HepG2 (cell line): ENCODE measurements around the gene ENDOD1. TPM values are rescaled to one million over a fixed set of nuclear protein-coding genes. Genes with fewer than 3 reads are reported as not detected.

ENCODE experiments used
- BRD4 ChIP-seq: sonication (generic); formaldehyde crosslinking; IDR thresholded peaks from 2 replicates; pipeline ENCODE4 v1.4.0; 2020; ENCODE audit warnings: missing genetic modification reagents
- CEBPG ChIP-seq: IDR thresholded peaks from 2 replicates; pipeline ENCODE4 v1.6.1; 2016
- ELF4 ChIP-seq: sonication (generic); formaldehyde crosslinking; IDR thresholded peaks from 2 replicates; pipeline ENCODE4 v1.5.0; 2020; ENCODE audit warnings: missing genetic modification reagents, mild to moderate bottlenecking, moderate library complexity, borderline replicate concordance
- GATAD2A ChIP-seq: IDR thresholded peaks from 2 replicates; pipeline ENCODE4 v1.6.1; 2016
- KDM5A ChIP-seq: fragments of 200-600 bp; sonication (generic); IDR thresholded peaks from 2 replicates; pipeline ENCODE4 v1.7.0; 2018; ENCODE audit warnings: antibody characterized with exemption, mild to moderate bottlenecking, low read length, borderline replicate concordance
- KLF9 ChIP-seq: IDR thresholded peaks from 2 replicates; pipeline ENCODE4 v1.6.1; 2016; ENCODE audit warnings: low read depth
- MBNL3 ChIP-seq: fragments of 250-450 bp; sonication (Bioruptor Pico); conservative IDR thresholded peaks from 2 replicates; pipeline ENCODE4 v1.8.0; 2022; ENCODE audit warnings: mild to moderate bottlenecking, inconsistent platforms
- MED1 ChIP-seq: sonication (generic); formaldehyde crosslinking; IDR thresholded peaks from 2 replicates; pipeline ENCODE4 v1.4.0; 2020; ENCODE audit warnings: missing genetic modification reagents
- NFATC3 ChIP-seq: sonication (generic); formaldehyde crosslinking; IDR thresholded peaks from 2 replicates; pipeline ENCODE4 v1.5.1; 2020; ENCODE audit warnings: mild to moderate bottlenecking, missing genetic modification reagents
- RFX5 ChIP-seq: IDR thresholded peaks from 2 replicates; pipeline ENCODE4 v1.6.1; 2011; ENCODE audit warnings: low read depth, low read length, improper control_type of control experiment
- RNF2 ChIP-seq: fragments of 450-650 bp; conservative IDR thresholded peaks from 2 replicates; pipeline ENCODE4 v1.6.1; 2016; ENCODE audit warnings: low read depth
- SP5 ChIP-seq: IDR thresholded peaks from 2 replicates; pipeline ENCODE4 v1.6.1; 2016; ENCODE audit warnings: low read depth, borderline replicate concordance
- ZBTB38 ChIP-seq: sonication (generic); formaldehyde crosslinking; IDR thresholded peaks from 2 replicates; pipeline ENCODE4 v1.5.1; 2020; ENCODE audit warnings: mild to moderate bottlenecking, missing genetic modification reagents
- ZBTB42 ChIP-seq: sonication (generic); formaldehyde crosslinking; IDR thresholded peaks from 2 replicates; pipeline ENCODE4 v1.5.0; 2020; ENCODE audit warnings: mild to moderate bottlenecking, missing genetic modification reagents
- ZFAT ChIP-seq: sonication (generic); formaldehyde crosslinking; conservative IDR thresholded peaks from 2 replicates; pipeline ENCODE4 v1.8.1; 2023; ENCODE audit warnings: missing genetic modification reagents, inconsistent platforms
- ZNF24 ChIP-seq: fragments of 450-650 bp; IDR thresholded peaks from 2 replicates; pipeline ENCODE4 v1.6.1; 2017; ENCODE audit warnings: antibody characterized with exemption, mild to moderate bottlenecking
- ZNF263 ChIP-seq: sonication (generic); formaldehyde crosslinking; IDR thresholded peaks from 2 replicates; pipeline ENCODE4 v1.4.0; 2020; ENCODE audit warnings: missing genetic modification reagents
- ZNF441 ChIP-seq: sonication (generic); formaldehyde crosslinking; IDR thresholded peaks from 2 replicates; pipeline ENCODE4 v1.7.0; 2021; ENCODE audit warnings: missing genetic modification reagents, borderline replicate concordance
- ZNF556 ChIP-seq: sonication (generic); formaldehyde crosslinking; IDR thresholded peaks from 2 replicates; pipeline ENCODE4 v1.4.0; 2020; ENCODE audit warnings: mild to moderate bottlenecking, missing genetic modification reagents, borderline replicate concordance
- ZNF724P ChIP-seq: sonication (generic); formaldehyde crosslinking; IDR thresholded peaks from 2 replicates; pipeline ENCODE4 v1.8.0; 2022; ENCODE audit warnings: missing genetic modification reagents, borderline replicate concordance
- polyA plus RNA-seq, 8 experiments: library from polyadenylated mRNA; depleted of rRNA in 3 of 8; stranded (reverse) in 7 of 8; unstranded in 1 of 8; fragments of >200 nt; fragmentation: Illumina TruSeq in 4 of 8; extraction: Trizol in 4 of 8; gene quantifications; 2 replicates each; pipeline versions ENCODE4 v1.2.1 to v1.2.3, GENCODE V29; 2011 to 2016; ENCODE audit warnings: low read depth in 4 of 8, missing spikeins in 1 of 8, mixed read lengths in 1 of 8; ENCODE audit not compliant: insufficient read depth in 1 of 8
- total RNA-seq, 5 experiments: library from RNA; depleted of rRNA; stranded (reverse); fragments of >200 nt; fragmentation: Illumina TruSeq; extraction: Trizol; gene quantifications; 2 replicates each; pipeline ENCODE4 v1.2.3, GENCODE V29; 2016; ENCODE audit warnings: low read depth in 1 of 5
- TF ChIP-seq, protein P1 (sequence below): sonication (generic); formaldehyde crosslinking; IDR thresholded peaks from 2 replicates; pipeline ENCODE4 v1.4.0; 2020; ENCODE audit warnings: missing genetic modification reagents; ENCODE audit errors: not compliant biosample characterization
- TF ChIP-seq, protein P2 (sequence below): sonication (generic); formaldehyde crosslinking; conservative IDR thresholded peaks from 2 replicates; pipeline ENCODE4 v1.8.0; 2022; ENCODE audit warnings: low read depth, missing genetic modification reagents
- TF ChIP-seq, protein P3 (sequence below): conservative IDR thresholded peaks from 2 replicates; pipeline ENCODE4 v1.6.1; 2018; ENCODE audit warnings: missing genetic modification reagents
- TF ChIP-seq, protein P4 (sequence below): sonication (generic); formaldehyde crosslinking; IDR thresholded peaks from 2 replicates; pipeline ENCODE4 v1.4.0; 2020; ENCODE audit warnings: missing genetic modification reagents, borderline replicate concordance
- TF ChIP-seq, protein P5 (sequence below): sonication (generic); formaldehyde crosslinking; IDR thresholded peaks from 2 replicates; pipeline ENCODE4 v1.5.0; 2020; ENCODE audit warnings: missing genetic modification reagents

ENDOD1 gene
- total and polyA plus RNA-seq, 2 of the 13 experiments (the other 11 are each of a cell fraction or from before 2014, with no cell fraction given): 2.0 to 6.8 TPM

DNA sequence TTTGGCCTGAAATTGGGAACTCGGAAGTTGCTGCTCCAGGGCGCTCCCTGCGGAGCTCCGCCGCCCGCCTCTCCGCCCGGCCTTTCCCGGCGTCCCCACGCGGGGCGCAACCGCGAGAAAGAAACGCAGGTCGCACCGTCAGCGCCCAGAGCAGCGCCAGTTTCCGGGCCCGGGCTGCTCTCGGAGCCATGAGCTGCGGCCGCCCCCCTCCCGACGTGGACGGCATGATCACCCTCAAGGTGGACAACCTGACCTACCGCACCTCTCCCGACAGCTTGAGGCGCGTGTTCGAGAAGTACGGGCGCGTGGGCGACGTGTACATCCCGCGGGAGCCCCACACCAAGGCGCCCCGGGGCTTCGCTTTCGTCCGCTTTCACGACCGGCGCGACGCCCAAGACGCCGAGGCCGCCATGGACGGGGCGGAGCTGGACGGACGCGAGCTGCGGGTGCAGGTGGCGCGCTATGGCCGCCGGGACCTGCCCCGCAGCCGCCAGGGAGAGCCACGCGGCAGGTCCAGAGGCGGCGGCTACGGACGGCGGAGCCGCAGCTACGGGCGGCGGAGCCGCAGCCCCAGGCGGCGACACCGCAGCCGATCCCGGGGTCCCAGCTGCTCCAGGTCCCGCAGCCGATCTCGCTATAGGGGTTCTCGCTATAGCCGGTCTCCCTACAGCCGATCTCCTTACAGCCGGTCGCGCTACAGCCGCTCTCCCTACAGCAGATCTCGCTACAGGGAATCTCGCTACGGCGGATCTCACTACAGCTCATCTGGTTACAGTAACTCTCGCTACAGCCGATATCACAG is 22.4 kb upstream of the ENDOD1 start (continued):
- no peak; the same call in none of the 2 replicates for TF ChIP-seq MED1
- TF ChIP-seq ZNF24: no peak
- TF ChIP-seq, protein P1, sequence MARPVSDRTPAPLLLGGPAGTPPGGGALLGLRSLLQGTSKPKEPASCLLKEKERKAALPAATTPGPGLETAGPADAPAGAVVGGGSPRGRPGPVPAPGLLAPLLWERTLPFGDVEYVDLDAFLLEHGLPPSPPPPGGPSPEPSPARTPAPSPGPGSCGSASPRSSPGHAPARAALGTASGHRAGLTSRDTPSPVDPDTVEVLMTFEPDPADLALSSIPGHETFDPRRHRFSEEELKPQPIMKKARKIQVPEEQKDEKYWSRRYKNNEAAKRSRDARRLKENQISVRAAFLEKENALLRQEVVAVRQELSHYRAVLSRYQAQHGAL (CRISPR knock-in tag): no peak
- TF ChIP-seq ZBTB42: no peak
- TF ChIP-seq ZNF724P (CRISPR knock-in tag): 0 out of 2 replicates have a peak, but pooled peaks have one; percentile 38
- TF ChIP-seq SP5: 0 out of 2 replicates have a peak, but pooled peaks have one; percentile 16
- TF ChIP-seq ZNF263: no peak
- TF ChIP-seq, protein P2, sequence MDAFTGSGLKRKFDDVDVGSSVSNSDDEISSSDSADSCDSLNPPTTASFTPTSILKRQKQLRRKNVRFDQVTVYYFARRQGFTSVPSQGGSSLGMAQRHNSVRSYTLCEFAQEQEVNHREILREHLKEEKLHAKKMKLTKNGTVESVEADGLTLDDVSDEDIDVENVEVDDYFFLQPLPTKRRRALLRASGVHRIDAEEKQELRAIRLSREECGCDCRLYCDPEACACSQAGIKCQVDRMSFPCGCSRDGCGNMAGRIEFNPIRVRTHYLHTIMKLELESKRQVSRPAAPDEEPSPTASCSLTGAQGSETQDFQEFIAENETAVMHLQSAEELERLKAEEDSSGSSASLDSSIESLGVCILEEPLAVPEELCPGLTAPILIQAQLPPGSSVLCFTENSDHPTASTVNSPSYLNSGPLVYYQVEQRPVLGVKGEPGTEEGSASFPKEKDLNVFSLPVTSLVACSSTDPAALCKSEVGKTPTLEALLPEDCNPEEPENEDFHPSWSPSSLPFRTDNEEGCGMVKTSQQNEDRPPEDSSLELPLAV (CRISPR knock-in tag): no peak
- TF ChIP-seq ELF4 (CRISPR knock-in tag): peak; percentile 78
- TF ChIP-seq NFATC3 (CRISPR knock-in tag): no peak
- TF ChIP-seq RNF2: no peak; the same call in 1 of the 2 replicates
- TF ChIP-seq, protein P3, sequence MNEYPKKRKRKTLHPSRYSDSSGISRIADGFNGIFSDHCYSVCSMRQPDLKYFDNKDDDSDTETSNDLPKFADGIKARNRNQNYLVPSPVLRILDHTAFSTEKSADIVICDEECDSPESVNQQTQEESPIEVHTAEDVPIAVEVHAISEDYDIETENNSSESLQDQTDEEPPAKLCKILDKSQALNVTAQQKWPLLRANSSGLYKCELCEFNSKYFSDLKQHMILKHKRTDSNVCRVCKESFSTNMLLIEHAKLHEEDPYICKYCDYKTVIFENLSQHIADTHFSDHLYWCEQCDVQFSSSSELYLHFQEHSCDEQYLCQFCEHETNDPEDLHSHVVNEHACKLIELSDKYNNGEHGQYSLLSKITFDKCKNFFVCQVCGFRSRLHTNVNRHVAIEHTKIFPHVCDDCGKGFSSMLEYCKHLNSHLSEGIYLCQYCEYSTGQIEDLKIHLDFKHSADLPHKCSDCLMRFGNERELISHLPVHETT (CRISPR knock-in tag): peak; percentile 69; the same call in 1 of the 2 replicates
- TF ChIP-seq, protein P4, sequence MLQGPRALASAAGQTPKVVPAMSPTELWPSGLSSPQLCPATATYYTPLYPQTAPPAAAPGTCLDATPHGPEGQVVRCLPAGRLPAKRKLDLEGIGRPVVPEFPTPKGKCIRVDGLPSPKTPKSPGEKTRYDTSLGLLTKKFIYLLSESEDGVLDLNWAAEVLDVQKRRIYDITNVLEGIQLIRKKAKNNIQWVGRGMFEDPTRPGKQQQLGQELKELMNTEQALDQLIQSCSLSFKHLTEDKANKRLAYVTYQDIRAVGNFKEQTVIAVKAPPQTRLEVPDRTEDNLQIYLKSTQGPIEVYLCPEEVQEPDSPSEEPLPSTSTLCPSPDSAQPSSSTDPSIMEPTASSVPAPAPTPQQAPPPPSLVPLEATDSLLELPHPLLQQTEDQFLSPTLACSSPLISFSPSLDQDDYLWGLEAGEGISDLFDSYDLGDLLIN: no peak
- TF ChIP-seq, protein P5, sequence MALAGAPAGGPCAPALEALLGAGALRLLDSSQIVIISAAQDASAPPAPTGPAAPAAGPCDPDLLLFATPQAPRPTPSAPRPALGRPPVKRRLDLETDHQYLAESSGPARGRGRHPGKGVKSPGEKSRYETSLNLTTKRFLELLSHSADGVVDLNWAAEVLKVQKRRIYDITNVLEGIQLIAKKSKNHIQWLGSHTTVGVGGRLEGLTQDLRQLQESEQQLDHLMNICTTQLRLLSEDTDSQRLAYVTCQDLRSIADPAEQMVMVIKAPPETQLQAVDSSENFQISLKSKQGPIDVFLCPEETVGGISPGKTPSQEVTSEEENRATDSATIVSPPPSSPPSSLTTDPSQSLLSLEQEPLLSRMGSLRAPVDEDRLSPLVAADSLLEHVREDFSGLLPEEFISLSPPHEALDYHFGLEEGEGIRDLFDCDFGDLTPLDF (CRISPR knock-in tag): no peak
- TF ChIP-seq ZFAT: 0 out of 2 replicates have a peak, but pooled peaks have one; percentile 30
- peak; percentile 42; the same call in 1 of the 2 replicates for TF ChIP-seq ZBTB38 (CRISPR knock-in tag)
- no peak for TF ChIP-seq CEBPG (CRISPR knock-in tag)
- TF ChIP-seq BRD4 (CRISPR knock-in tag): peak; percentile 52; the same call in 1 of the 2 replicates
- peak; percentile 83 for TF ChIP-seq ZNF556
- no peak for TF ChIP-seq MBNL3 (CRISPR knock-in tag)
- no peak; the same call in 1 of the 2 replicates for TF ChIP-seq KDM5A
- peak; percentile 60 for TF ChIP-seq GATAD2A
- no peak for TF ChIP-seq KLF9 (CRISPR knock-in tag)
- TF ChIP-seq ZNF441 (CRISPR knock-in tag): peak; percentile 61; the same call in 1 of the 2 replicates
- no peak for TF ChIP-seq RFX5
